Glutamatergic neuron (in vitro differentiated cells): Measurements from ENCODE around the gene SRSF7. TPM values are rescaled to one million over a fixed set of nuclear protein-coding genes. Genes with fewer than 3 reads are reported as not detected.

Experiments used
- DNase-seq: peaks from one replicate; pipeline ENCODE4 v3.0.0; 2022
- H3K27ac Mint-ChIP-seq: one replicate; pipeline ENCODE4 v1.8.0; 2020; ENCODE audit warnings: mild to moderate bottlenecking, mixed read lengths, inconsistent platforms; ENCODE audit not compliant: unreplicated experiment
- H3K27me3 Mint-ChIP-seq: one replicate; pipeline ENCODE4 v1.8.0; 2020; ENCODE audit warnings: mild to moderate bottlenecking, moderate library complexity, mixed read lengths, inconsistent platforms; ENCODE audit not compliant: unreplicated experiment
- H3K36me3 Mint-ChIP-seq: one replicate; pipeline ENCODE4 v1.8.0; 2020; ENCODE audit warnings: mild to moderate bottlenecking, mixed read lengths, inconsistent platforms; ENCODE audit not compliant: unreplicated experiment
- H3K4me1 Mint-ChIP-seq: one replicate; pipeline ENCODE4 v1.8.0; 2020; ENCODE audit warnings: mild to moderate bottlenecking, low read depth, mixed read lengths, inconsistent platforms; ENCODE audit not compliant: unreplicated experiment
- H3K4me3 Mint-ChIP-seq: one replicate; pipeline ENCODE4 v1.8.0; 2020; ENCODE audit warnings: mild to moderate bottlenecking, mixed read lengths, inconsistent platforms; ENCODE audit not compliant: unreplicated experiment
- H3K9me3 Mint-ChIP-seq: one replicate; pipeline ENCODE4 v1.8.0; 2020; ENCODE audit warnings: mild to moderate bottlenecking, moderate library complexity, mixed read lengths, inconsistent platforms; ENCODE audit not compliant: unreplicated experiment
- CTCF ChIP-seq: fragments of 200-600 bp; sonication (generic); IDR thresholded peaks from one replicate; pipeline ENCODE4 v1.5.0; 2021; ENCODE audit not compliant: partially characterized antibody, unreplicated experiment
- total RNA-seq: library from RNA; stranded (reverse); fragmentation: NEBNext Ultra II Directional; extraction: Animal tissue kit (Norgen Biotek cat#: 25700); gene quantifications from one replicate; pipeline ENCODE4 v1.2.1, GENCODE V29; 2021; ENCODE audit not compliant: unreplicated experiment

SRSF7 gene
- total RNA-seq, 1 donor from 2014 or later = 155 TPM

- H3K4me1 Mint-ChIP-seq = peaks cover 1% of the 10 kb centered on the region
- DNase-seq = no peak
- H3K27ac Mint-ChIP-seq = no peak overlapping the region
- H3K36me3 Mint-ChIP-seq = no peaks in the 10 kb centered on the region
- no peak overlapping the region for H3K4me3 Mint-ChIP-seq
- H3K27me3 Mint-ChIP-seq = peaks cover 1% of the 10 kb centered on the region
- no peak for TF ChIP-seq CTCF
- H3K9me3 Mint-ChIP-seq = no peaks in the 10 kb centered on the region
Measured at GRCh38 chr2:38783586-38783985, 32.4 kb upstream of the SRSF7 start.

- Mint-ChIP-seq H3K27ac (no peak overlapping the region), H3K4me1 (no peaks in the 10 kb centered on the region), H3K9me3 (peaks cover 2% of the 10 kb centered on the region), H3K36me3 (no peaks in the 10 kb centered on the region), H3K27me3 (peaks cover 5% of the 10 kb centered on the region), H3K4me3 (peak overlapping the region; percentile 100)
- no peak for TF ChIP-seq CTCF
- DNase-seq = no peak
Measured at GRCh38 chr2:38778687-38779082, 27.5 kb upstream of the SRSF7 start.

GRCh38 chr2:38776531-38776930 lies 25.4 kb upstream of the SRSF7 start:
- Mint-ChIP-seq H3K27me3 (peaks cover 5% of the 10 kb centered on the region), H3K4me1 (no peaks in the 10 kb centered on the region), H3K36me3 (no peaks in the 10 kb centered on the region), H3K4me3 (peak overlapping the region; percentile 59), H3K27ac (no peak overlapping the region), H3K9me3 (peaks cover 2% of the 10 kb centered on the region)
- TF ChIP-seq CTCF = no peak
- DNase-seq = no peak

- no peak for TF ChIP-seq CTCF
- peaks cover 2% of the 10 kb centered on the region for H3K9me3 Mint-ChIP-seq
- H3K36me3 Mint-ChIP-seq = no peaks in the 10 kb centered on the region
- DNase-seq = no peak
- H3K27me3 Mint-ChIP-seq = peaks cover 5% of the 10 kb centered on the region
- no peak overlapping the region for H3K27ac Mint-ChIP-seq
- H3K4me1 Mint-ChIP-seq = no peaks in the 10 kb centered on the region
- H3K4me3 Mint-ChIP-seq = peak overlapping the region; percentile 11
Measured at GRCh38 chr2:38775921-38776225, 24.7 kb upstream of the SRSF7 start.

- H3K36me3 Mint-ChIP-seq = no peaks in the 10 kb centered on the region
- H3K27ac Mint-ChIP-seq = no peak overlapping the region
- H3K27me3 Mint-ChIP-seq = peaks cover 5% of the 10 kb centered on the region
- no peak for TF ChIP-seq CTCF
- H3K4me3 Mint-ChIP-seq = no peak overlapping the region
- H3K4me1 Mint-ChIP-seq = no peaks in the 10 kb centered on the region
- H3K9me3 Mint-ChIP-seq = peaks cover 2% of the 10 kb centered on the region
- no peak for DNase-seq
Measured at GRCh38 chr2:38775097-38775920, 24.1 kb upstream of the SRSF7 start.
